ENCODE measurements around the gene SH3PXD2A. TPM values are rescaled to one million over a fixed set of nuclear protein-coding genes. Genes with fewer than 3 reads are reported as not detected.
A peak's percentile ranks its signal among the peaks of the same experiment; 100 is the strongest.

SH3PXD2A gene
- total and polyA plus RNA-seq, 9 of the 15 experiments (the other 6 are each of a cell fraction or from before 2014, with no cell fraction given), result 0.41 to 9.3 (median 2.5) TPM

DNA sequence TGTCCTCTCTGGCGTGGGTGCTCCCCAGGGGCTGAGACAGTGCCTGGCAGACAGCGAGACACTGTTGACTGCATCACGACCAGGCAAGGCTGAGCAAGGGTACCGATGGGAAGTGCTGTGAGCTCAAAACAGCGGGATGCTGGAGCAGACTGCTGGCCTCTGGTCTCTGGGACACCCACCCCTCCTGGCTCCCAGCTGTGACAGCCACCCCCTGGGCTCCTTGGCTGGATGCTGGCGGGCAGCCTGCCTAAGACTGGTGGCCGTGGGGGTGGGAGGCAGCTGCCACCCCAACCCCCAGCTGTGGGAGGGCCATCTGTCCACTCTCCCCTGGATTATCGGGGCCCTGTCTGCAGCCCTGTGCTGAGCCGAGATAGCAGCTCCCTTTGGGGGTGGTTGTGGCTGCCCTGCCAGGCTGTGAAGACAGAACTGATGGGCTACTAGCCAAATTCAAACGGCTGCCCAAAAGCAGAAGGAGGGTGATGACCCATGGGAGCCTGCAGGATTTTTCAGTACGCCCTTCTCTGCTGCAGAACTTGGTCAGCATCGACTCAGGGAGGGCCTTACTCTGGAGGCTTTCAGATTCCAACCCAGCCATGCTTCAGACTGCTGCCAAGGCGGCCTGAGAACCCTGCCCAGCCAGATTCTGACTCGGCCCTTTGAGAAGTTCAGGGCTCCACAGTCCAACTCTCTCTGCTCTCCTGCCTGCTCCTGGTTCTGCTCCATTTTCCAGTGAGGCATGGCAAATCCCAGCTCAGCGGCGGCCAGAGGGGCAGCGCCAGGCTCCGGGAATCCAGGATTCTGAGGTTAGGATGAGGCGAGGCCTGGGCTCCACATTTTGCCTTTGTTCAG is 236.6 kb downstream of the SH3PXD2A start (continued):
- TF ChIP-seq PTBP1 (IDR thresholded peaks at IDR 0.05; ENCODE audit: low read depth, low read length), result no peak
- TF ChIP-seq, protein P1, sequence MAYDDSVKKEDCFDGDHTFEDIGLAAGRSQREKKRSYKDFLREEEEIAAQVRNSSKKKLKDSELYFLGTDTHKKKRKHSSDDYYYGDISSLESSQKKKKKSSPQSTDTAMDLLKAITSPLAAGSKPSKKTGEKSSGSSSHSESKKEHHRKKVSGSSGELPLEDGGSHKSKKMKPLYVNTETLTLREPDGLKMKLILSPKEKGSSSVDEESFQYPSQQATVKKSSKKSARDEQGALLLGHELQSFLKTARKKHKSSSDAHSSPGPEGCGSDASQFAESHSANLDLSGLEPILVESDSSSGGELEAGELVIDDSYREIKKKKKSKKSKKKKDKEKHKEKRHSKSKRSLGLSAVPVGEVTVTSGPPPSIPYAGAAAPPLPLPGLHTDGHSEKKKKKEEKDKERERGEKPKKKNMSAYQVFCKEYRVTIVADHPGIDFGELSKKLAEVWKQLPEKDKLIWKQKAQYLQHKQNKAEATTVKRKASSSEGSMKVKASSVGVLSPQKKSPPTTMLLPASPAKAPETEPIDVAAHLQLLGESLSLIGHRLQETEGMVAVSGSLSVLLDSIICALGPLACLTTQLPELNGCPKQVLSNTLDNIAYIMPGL (CRISPR knock-in tag; IDR thresholded peaks at IDR 0.05), result no peak
- TF ChIP-seq JUND (IDR thresholded peaks at IDR 0.05; ENCODE audit: borderline replicate concordance, low read depth, low read length), result peak; percentile 42
- TF ChIP-seq JUND (tag; IDR thresholded peaks at IDR 0.05; ENCODE audit: borderline replicate concordance, low read depth, low read length), result no peak; the same call in 1 of the 3 replicates
- TF ChIP-seq ID3 (CRISPR knock-in tag; IDR thresholded peaks at IDR 0.05), result no peak
- peak; percentile 63 for TF ChIP-seq ID3 (tag; IDR thresholded peaks at IDR 0.05)
- TF ChIP-seq ATF1 (CRISPR knock-in tag; IDR thresholded peaks at IDR 0.05), result no peak
- TF ChIP-seq ATF1 (tag; IDR thresholded peaks at IDR 0.05), result peak; percentile 44; the same call in 1 of the 2 replicates
- TF ChIP-seq CBFA2T3 (IDR thresholded peaks at IDR 0.05), result peak; percentile 99
- no peak for TF ChIP-seq ZNF583 (CRISPR knock-in tag; IDR thresholded peaks at IDR 0.05)
- no peak for TF ChIP-seq GTF2E2 (tag; IDR thresholded peaks at IDR 0.05)
- TF ChIP-seq RFX7 (CRISPR knock-in tag; IDR thresholded peaks at IDR 0.05), result no peak
- TF ChIP-seq THRA (IDR thresholded peaks at IDR 0.05), result no peak
- TF ChIP-seq THRAP3 (IDR thresholded peaks at IDR 0.05; ENCODE audit: borderline replicate concordance), result no peak
- TF ChIP-seq SETDB1 (IDR thresholded peaks at IDR 0.05; ENCODE audit: low read length), result no peak
- TF ChIP-seq RBM34 (IDR thresholded peaks at IDR 0.05; ENCODE audit: borderline replicate concordance, insufficient read depth, low read length), result no peak
- no peak for TF ChIP-seq THAP12 (CRISPR knock-in tag; IDR thresholded peaks at IDR 0.05)
- no peak for TF ChIP-seq PHB2 (IDR thresholded peaks at IDR 0.05; ENCODE audit: low read depth)
- peak; percentile 70; the same call in 1 of the 2 replicates for TF ChIP-seq ZNF175 (CRISPR knock-in tag; IDR thresholded peaks at IDR 0.05; ENCODE audit: low read depth)
- no peak for TF ChIP-seq TOE1 (IDR thresholded peaks at IDR 0.05; ENCODE audit: borderline replicate concordance)
- TF ChIP-seq TOE1 (CRISPR knock-in tag; IDR thresholded peaks at IDR 0.05; ENCODE audit: borderline replicate concordance, low read depth), result no peak
- TF ChIP-seq NCOA6 (IDR thresholded peaks at IDR 0.05), result no peak
- no peak for TF ChIP-seq FOXJ2 (tag; IDR thresholded peaks at IDR 0.05)
- peak; percentile 42; the same call in 1 of the 2 replicates for TF ChIP-seq SP1 (CRISPR knock-in tag; IDR thresholded peaks at IDR 0.05)

All from K562 (cell line).